Activated T-cell treated with anti-CD3 and anti-CD28 coated beads, Interleukin-2, amount 50 U/mL, for 1 hour (primary cell): ENCODE results near the gene PSD4.

Experiments used
- DNase-seq: peaks from one replicate; pipeline ENCODE4 v3.0.0-alpha.2; 2020

PSD4 gene

DNA sequence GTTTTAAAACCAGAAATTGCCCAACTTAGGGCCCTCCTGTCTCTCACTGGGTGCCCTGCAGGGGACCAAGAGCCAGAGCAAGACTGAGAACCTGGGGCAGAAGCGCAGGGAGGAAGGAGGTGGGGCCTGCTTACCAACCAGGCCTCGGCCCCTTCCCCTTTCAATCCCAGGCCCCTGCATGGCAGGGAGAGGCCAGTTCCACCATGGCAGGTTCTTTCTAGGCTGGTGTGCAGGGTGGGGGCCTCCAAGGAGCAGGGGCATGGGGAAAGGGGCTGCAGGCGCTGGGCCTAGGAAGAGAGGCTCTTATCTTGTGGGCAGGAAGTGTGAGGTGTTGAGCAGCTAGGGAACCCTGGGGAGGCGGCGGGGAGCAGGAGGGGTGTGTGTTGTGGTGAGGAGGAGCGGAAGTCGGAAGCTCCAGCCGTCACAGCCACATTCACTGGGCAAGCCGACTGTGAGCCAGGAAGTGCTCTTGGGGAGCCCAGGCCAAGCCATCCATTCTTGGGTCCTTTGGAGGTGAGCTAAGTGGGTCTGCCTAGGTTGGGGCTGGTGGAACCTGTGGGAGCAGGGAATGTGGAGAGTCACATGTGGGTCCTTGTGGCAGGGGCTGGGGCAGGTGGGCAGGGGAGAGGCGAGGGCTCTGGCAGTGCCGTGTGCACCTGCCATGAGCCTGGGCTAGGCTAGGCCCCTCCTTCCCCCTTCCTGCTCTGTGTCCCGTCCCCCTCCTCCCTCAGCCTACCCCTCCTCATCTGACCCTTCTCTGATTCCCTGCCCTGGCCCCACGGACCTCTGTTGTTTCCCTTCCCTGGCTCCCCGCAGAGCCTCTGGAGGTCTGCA lies at the start of gene PSD4:
Gene PSD4, plus strand, starts transcription at position 430 of the 834 bp plus-strand sequence. CDS start 8,486 bp downstream, outside the sequence.
- DNase-seq = peak; percentile 81

DNA sequence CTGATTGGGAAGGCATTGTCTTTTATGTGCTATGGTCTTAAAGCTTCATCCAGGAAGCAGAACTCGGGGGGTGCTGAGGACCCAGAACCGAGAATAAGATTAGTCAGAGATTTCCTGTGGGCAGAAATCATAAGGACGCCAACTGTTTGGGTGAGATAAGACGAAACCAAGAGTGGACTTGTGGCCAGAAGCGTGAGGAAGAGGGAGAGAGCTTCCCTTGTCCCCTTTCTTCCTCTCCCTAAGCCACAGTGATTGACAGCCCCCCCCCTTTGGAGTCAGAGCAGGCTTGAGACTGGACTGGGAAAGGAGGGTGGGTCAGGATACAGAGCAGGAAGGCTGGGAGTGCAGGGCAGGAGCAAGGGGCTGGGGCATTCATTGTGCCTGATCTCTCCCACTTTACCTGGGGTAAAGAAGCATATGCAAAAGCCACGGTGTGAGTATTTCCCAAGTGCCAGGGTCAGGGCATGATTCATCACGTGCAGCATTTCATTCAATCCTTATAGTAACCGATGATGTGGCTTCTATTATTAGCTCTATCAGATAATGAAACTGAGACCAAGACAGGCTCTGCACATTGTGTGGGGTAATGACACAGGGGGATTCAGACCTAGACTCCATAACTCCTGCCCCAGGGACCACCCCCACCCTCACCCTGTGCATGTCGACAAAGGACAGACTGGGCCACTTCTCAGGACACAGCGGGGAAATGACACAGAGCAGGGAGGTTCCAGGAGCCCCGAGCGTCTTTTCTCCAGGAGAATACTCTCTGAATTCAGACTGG lies 49.4 kb upstream of the PSD4 start:
- no peak for DNase-seq

DNA sequence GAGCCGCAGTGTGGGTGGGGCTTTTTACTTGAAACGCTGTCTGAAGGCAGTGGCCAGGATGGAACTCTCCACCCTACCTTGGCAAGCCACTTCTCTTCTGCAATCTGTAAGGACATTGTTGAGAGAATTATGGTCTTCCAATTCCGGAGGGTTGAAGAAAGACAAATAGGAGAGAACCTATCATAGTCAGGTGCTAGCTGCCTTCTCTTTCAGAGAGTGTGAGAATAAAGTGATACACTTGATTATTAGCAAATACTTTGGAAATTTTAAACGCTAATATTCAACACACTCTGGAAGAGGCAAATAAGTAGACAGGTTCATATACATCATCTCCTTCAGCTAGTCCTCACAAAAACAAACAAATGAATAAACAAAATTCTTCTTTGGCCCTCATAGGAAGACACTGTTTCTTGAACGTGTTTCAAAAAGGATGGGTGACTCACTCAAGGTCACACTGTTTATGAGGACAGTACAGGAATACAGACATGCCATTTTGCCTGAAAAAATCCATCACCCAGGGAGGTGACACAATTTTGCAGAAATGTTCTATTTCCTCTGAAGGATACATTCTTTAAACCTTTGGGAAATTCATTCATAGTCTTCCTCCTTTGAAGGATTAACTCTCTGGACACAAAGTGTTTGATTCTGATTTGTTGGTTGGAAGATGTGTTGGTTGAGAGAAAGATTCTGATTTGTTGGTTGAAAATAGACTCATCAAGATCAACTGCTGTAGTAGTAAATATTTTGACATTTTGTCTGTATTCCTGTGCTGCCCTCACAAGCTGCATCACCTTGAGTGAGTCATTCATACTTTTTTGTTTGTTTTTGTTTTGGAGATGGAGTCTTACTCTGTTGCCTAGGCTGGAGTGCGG lies 48.6 kb upstream of the PSD4 start:
- DNase-seq = no peak

DNA sequence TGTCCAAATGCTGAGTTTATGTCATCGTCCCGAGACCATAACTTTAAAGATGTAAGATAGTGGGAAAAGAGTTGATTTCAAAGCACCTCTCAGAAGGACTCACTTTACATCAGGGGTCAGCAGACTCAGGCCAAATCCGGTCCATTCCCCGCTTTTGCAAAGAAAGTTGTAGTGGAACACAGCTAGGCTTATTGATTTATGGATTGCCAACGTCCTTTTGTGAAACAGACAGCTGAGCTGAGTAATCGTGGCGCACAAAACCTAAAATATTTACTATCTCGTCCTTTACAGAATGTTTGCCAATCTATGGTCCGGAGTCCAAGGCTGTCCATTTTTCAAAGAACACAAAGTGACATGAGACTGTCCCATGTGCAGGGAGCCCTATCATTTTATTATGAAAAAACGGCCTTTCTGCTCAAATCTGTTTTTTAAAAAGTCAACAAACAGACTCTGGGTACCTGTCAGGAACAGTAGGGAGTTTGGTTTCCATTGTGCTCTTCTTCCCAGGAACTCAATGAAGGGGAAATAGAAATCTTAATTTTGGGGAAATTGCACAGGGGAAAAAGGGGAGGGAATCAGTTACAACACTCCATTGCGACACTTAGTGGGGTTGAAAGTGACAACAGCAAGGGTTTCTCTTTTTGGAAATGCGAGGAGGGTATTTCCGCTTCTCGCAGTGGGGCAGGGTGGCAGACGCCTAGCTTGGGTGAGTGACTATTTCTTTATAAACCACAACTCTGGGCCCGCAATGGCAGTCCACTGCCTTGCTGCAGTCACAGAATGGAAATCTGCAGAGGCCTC lies 46.7 kb upstream of the PSD4 start, which contains the start of gene IL1RN:
Gene IL1RN, plus strand, starts transcription at position 754 of the 801 bp plus-strand sequence. Its CDS starts 27 bp downstream, at position 781.
- no peak for DNase-seq

DNA sequence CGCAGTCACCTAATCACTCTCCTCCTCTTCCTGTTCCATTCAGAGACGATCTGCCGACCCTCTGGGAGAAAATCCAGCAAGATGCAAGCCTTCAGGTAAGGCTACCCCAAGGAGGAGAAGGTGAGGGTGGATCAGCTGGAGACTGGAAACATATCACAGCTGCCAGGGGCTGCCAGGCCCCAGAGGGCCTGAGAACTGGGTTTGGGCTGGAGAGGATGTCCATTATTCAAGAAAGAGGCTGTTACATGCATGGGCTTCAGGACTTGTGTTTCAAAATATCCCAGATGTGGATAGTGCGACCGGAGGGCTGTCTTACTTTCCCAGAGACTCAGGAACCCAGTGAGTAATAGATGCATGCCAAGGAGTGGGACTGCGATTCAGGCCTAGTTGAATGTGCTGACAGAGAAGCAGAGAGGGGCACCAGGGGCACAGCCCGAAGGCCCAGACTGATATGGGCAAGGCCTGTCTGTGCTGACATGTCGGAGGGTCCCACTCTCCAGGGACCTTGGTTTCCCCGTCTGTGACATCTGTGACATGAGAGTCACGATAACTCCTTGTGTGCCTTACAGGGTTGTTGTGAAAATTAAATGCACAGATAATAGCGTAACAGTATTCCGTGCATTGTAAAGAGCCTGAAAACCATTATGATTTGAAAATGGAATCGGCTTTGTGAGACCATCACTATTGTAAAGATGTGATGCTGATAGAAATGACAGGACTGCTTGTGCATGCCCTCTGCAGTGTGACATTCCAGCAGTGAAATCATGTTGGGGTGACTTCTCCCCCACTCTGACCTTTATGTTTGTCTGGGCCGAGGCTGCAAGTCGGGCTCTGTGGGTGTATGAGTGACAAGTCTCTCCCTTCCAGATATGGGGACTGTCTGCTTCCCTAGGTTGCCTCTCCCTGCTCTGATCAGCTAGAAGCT lies 45.9 kb upstream of the PSD4 start:
- no peak for DNase-seq

DNA sequence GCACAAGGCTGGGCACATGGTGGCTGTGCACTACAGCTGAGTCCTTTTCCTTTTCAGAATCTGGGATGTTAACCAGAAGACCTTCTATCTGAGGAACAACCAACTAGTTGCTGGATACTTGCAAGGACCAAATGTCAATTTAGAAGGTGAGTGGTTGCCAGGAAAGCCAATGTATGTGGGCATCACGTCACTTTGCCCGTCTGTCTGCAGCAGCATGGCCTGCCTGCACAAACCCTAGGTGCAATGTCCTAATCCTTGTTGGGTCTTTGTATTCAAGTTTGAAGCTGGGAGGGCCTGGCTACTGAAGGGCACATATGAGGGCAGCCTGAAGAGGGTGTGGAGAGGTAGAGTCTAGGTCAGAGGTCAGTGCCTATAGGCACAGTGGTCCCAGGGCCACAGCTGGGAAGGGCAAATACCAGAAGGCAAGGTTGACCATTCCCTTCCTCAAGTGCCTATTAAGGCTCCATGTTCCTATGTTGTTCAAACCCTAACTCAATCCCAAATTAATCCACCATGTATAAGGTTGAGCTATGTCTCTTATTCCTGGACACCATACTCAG lies 44.2 kb upstream of the PSD4 start:
- DNase-seq = no peak

DNA sequence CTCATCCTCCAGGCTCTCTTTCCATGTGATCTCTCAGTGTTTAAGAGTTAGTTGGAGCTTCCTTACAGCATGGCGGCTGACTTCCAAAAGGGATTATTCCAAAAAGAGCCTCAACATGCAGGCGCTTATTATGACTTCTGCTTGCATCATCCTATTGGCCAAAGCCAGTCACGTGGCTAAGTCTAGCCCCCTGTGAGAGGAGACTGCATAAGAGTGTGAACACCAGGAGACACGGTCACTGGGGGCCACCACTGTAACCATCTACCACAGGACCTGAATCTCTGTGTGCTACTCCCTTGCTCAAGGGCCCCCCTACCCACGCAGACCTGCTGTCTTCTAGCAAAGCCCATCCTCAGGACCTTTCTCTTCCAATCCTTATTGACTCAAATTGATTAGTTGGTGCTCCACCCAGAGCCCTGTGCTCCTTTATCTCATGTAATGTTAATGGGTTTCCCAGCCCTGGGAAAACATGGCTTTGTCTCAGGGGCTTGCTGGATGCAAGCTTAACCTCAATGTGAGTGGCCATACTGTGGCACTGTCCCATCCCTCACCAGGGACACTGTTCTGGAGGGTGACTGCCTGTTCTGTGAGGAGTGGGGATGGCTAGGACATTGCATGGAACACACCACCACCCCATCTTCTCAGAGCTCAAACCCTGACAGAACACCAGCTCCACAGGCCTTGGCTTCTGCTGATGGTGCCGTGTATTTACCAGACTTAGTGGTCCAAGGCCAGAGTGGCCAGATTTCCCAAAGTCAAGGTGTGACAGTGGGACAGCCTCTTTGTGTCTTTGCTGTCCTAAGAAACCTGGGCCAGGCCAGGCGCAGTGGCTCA lies 42.2 kb upstream of the PSD4 start:
- no peak for DNase-seq

DNA sequence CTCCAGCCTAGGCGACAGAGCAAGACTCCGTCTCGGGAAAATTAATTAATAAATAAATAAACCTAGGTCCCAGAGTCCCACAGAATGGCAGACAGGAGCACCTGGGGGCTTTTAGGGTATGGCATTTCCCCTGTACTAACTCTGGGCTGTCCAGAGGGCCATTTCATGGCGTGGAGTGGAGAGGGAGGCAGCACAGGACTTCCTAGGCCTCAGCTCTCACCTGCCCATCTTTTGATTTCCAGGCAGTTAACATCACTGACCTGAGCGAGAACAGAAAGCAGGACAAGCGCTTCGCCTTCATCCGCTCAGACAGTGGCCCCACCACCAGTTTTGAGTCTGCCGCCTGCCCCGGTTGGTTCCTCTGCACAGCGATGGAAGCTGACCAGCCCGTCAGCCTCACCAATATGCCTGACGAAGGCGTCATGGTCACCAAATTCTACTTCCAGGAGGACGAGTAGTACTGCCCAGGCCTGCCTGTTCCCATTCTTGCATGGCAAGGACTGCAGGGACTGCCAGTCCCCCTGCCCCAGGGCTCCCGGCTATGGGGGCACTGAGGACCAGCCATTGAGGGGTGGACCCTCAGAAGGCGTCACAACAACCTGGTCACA lies 41.3 kb upstream of the PSD4 start:
- DNase-seq = no peak

DNA sequence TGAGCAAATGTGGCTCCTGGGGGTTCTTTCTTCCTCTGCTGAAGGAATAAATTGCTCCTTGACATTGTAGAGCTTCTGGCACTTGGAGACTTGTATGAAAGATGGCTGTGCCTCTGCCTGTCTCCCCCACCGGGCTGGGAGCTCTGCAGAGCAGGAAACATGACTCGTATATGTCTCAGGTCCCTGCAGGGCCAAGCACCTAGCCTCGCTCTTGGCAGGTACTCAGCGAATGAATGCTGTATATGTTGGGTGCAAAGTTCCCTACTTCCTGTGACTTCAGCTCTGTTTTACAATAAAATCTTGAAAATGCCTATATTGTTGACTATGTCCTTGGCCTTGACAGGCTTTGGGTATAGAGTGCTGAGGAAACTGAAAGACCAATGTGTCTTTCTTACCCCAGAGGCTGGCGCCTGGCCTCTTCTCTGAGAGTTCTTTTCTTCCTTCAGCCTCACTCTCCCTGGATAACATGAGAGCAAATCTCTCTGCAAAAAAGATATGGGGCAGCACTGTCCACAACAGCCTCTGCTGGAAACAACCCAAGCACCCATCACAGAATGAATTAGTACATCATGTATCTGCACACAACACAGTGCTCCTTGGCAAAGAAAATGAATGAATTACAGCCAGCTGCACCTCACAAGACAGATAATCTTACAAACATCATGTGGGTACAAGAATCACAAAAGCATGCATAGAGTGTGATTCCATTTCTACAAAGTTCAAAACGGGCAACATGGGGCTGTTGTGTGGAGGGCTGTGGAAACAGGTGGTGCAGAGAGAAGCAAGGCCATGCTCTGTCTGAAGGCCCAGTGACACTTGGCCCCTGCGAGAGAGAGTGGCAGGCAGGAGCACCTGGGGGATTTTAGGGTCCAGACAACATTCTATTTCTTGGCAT lies 39.8 kb upstream of the PSD4 start:
- DNase-seq = no peak

DNA sequence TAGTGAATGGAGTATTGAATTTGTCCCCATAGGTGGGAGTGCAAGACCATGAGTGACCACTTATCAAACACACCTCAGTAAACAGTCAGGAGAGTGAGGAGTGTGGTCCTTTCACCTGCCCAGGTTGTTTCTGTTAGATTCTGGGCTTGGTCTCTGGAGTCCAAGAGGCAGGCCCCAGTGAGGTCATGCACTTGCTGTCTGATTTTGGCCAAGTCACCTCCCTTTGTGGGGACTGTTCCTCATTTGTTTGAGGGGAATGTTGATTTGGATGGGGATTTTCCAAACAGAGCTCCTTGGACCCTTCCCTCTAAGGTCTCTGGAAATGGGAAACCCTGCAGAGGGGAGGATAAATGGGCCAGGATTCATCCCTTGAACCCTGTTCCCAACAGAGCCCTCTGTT lies 39.1 kb upstream of the PSD4 start:
- DNase-seq = no peak

DNA sequence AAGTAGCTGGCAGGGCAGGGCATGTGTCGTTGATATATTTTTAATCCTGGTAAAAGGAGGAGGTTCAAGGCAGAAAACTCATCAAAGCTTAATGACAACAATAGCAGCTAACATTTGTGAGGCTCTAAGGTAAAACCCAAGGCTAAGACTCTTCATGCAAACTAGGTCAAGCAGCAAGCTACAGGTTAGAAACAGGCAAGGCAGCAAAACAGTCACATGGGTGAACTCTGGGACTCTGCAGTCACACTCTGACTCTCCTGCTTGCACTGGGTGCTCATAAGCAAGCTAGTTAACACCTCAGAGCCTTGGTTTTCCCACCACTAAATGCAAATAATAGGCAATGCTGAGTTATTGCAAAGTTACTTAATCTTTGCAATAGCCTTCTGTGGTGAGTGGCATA lies 38.5 kb upstream of the PSD4 start:
- DNase-seq = no peak

DNA sequence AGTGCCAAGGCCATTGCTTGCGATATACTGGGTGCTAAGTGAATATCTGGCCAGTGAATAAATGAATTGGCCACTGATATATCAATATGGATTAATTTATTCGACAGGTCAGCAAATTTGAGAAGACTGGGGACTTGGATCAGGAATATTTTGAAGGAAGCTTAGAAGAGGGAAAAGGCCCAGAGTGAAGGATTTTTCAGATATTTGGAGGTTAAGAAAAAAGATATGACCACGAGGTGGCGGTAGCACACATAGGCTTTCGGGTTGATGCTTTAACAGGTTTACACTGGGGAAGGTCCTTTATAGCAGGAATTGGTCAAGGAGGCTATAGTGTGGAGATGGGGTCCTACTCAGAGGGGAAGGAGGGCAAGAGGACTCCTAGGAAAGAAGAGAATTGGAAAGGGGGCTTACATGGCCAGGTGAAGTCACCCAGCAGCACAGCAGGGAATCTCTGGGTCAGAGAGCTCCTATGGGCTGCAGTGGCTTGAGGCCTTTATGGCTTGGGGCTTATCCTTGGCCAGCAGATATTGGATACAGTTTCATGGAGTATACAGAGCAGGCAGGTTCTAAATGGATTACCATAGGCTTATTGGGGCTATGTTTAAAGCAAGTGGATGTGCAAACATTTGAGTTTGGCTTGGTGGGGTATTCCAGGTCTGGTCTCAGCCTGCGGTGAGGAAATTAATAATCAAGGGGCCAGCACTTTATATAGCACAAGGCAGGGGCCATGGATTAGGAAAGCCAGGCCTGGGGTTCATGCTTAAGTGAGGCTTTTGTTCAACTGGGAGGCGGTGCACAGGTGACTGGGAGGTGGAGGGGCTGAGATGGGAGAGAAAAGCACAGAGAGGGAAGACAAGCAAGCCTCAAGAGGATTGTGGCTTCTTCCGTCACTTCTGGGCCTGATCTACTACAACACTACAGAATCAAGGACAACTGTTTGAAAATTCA lies 36.7 kb upstream of the PSD4 start:
- DNase-seq = no peak

DNA sequence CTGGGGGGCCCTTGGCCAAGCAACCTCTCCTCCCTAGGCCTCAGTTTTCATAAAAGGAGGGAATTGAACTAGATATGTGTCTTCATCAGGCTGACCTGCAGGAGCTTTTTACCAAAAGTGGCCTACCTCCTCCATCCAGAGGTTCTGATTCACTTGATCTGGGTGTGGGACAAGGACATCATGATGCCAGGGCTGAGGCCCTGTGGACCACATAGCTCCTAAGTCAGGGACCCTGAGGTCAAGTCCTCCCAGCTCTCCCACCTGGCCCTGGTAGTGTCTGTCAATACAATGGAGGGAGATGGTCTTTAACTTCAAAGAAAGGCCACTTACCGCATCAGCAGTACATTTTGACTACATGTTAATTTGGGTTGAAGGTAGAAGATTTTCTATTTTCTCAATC lies 35.9 kb upstream of the PSD4 start:
- no peak for DNase-seq

DNA sequence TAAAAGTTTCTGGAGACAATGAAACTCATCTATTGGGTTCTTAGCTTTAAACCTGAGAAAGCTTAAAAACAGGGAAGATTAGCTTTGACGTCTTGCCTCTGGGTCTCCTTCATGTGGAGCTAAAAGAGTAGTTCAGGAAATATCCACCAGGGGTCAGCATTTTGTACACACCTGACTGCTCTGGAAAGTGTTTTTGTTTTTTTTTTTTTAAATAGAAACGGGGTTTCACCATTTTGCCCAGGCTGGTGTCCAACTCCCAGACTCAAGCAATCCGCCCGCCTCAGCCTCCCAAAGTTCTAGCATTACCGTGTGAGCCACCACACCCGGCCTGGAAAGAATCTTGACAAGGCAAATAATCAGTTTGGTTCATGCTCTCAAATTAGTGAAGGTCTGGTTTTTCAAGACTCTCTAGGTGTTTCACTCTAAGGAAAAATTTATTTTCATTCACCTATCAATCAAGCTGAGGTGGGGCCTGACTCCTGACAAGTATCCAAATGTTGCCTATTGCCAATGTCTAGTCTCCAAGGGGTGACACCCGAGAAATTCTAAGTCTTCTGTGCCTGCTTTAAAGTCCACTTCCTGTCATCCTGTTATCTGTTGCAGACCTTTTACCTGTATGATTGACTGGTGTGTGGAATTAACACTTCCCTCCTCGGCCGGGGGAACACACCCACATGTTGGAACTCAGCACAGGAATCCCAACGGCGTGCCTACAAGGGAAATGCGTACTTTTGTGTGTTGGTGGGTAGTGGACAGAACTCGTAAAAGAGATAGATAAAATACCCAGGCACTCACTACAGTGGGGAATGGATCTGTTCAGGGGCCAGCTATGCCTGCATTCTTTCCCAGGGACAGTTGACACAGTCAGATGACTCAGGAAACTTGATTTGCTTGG lies 35.1 kb upstream of the PSD4 start:
- peak; percentile 53 for DNase-seq

DNA sequence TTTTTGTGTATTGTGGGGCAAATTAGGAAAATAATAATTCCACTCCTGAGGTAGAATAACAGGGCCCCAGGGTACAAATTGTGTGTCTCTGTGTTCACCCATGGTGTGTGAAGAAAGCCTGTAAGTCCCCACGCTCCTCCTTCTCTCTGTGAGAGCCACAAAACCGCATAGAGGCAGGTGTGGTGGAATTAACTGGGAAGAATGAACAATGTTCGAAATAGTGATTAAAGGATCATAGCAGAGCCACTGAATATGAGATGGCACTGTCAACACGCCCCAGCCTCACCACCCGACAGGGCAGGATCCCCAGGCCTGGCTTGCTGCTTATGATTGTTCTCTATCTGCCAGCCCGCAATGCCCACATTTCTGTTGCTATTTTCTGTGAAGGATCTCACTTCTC lies 32.3 kb upstream of the PSD4 start:
- no peak for DNase-seq

DNA sequence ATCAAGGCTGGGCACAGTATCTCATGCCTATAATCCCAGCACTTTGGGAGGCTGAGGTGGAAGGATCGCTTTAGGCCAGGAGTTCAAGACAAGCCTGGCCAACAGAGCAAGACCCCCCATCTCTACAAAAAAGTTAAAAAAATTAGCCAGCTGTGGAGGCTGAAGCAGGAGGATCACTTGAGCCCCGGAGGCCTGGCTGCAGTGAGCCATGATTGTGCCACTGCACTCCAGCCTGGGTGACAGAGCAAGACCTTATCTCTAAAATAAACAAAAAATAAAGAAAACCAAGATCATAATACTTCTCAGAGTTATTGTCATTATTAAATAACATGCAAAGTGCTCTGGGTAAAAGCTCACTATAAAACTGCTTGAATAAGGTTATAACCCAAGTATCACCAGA lies 31.5 kb upstream of the PSD4 start:
- no peak for DNase-seq
